Measurements from ENCODE around the gene EMC10. TPM values are rescaled to one million over a fixed set of nuclear protein-coding genes. Genes with fewer than 3 reads are reported as not detected.

Gene EMC10
- total and polyA plus RNA-seq, 2 of the 4 experiments (the other 2 are of a cell fraction), result 11.3 to 90.9 TPM

DNA sequence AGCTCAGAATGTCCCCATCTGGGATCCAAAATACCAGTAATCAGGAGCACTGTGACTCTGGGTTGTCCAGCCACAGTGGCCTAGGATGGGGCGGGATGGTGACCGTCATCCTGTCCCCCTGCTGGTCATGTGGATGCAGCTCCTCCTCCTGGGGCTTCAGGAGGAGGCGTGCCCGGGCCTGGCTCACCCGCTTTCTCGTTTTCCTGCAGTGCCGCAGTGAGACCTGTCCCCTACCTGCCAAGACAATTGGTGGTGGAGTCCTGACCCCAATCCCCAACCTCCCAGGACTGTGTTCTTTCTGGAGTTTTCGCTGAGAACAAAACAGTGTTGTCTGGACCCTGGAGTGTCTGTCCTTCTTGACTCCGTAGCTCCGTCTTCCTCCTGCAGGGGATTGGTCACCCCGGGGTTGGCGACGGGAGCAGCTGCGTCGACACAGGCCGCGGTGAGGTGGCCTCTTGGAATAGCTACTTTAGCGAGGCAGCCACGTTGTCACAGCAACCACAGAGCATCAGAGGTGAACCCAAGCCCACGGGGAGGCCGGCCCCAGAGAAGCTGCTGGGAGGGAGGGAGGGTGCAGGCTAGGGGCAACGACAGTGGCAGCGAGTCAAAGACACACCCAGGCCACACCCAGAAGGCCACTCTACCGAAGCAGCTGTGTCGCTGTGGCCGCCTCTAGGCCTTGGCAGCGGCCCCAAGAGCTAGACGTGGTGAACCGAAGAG lies 10.2 kb upstream of the EMC10 start:
- no peak overlapping the region for H2AFZ ChIP-seq (replicated peaks; ENCODE audit: low read length, poor library complexity)
- no peak overlapping the region for H4K8ac ChIP-seq (ENCODE audit: low read depth in 2 of 2, low read length in 2 of 2)
- H4K91ac ChIP-seq (ENCODE audit: insufficient read depth, low read depth, low read length), result no peak overlapping the region
- H2BK20ac ChIP-seq (ENCODE audit: low read depth, low read length), result no peak overlapping the region
- H3K14ac ChIP-seq (replicated peaks; ENCODE audit: low read depth, low read length), result no peak overlapping the region
- H3K18ac ChIP-seq (ENCODE audit: low read depth, low read length), result no peak overlapping the region
- H3K27ac ChIP-seq (ENCODE audit: insufficient read depth, low read length), result no peak overlapping the region
- TF ChIP-seq, protein P1, sequence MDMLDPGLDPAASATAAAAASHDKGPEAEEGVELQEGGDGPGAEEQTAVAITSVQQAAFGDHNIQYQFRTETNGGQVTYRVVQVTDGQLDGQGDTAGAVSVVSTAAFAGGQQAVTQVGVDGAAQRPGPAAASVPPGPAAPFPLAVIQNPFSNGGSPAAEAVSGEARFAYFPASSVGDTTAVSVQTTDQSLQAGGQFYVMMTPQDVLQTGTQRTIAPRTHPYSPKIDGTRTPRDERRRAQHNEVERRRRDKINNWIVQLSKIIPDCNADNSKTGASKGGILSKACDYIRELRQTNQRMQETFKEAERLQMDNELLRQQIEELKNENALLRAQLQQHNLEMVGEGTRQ (IDR thresholded peaks at IDR 0.05; ENCODE audit: low read depth, low read length), result no peak
- TF ChIP-seq, protein P2, sequence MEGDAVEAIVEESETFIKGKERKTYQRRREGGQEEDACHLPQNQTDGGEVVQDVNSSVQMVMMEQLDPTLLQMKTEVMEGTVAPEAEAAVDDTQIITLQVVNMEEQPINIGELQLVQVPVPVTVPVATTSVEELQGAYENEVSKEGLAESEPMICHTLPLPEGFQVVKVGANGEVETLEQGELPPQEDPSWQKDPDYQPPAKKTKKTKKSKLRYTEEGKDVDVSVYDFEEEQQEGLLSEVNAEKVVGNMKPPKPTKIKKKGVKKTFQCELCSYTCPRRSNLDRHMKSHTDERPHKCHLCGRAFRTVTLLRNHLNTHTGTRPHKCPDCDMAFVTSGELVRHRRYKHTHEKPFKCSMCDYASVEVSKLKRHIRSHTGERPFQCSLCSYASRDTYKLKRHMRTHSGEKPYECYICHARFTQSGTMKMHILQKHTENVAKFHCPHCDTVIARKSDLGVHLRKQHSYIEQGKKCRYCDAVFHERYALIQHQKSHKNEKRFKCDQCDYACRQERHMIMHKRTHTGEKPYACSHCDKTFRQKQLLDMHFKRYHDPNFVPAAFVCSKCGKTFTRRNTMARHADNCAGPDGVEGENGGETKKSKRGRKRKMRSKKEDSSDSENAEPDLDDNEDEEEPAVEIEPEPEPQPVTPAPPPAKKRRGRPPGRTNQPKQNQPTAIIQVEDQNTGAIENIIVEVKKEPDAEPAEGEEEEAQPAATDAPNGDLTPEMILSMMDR (conservative IDR thresholded peaks at IDR 0.05; ENCODE audit: low read depth, low read length), result 0 out of 2 replicates have a peak, but pooled peaks have one; percentile 13
- H4K5ac ChIP-seq (ENCODE audit: low read depth, low read length), result no peak overlapping the region
- no peaks in the 10 kb centered on the region for H3K4me1 ChIP-seq (ENCODE audit: control insufficient read depth, insufficient read depth, low read length)
- no peak overlapping the region for H3K4me2 ChIP-seq (ENCODE audit: low read depth, low read length)
- CTCF ChIA-PET, result no interaction called here
- no peaks in the 10 kb centered on the region for H3K9me1 ChIP-seq (ENCODE audit: insufficient read depth, low read length)
- intact Hi-C loops (cut with micrococcal nuclease) (no loop called here), dilution Hi-C loops (cut with HindIII; ENCODE audit: low sequenced_read_pairs, unreplicated experiment) (no loop called here), in situ Hi-C loops (cut with MboI; ENCODE audit: low sequenced_read_pairs) (no loop called here)
- H2BK5ac ChIP-seq (ENCODE audit: low read depth, low read length, poor library complexity, severe bottlenecking), result no peak overlapping the region
- no peak overlapping the region for H3K23ac ChIP-seq (ENCODE audit: low read depth, low read length)
- no peak overlapping the region for H3K4ac ChIP-seq (ENCODE audit: low read depth, low read length)
- ATAC-seq (ENCODE audit: low read depth), result no peak
- no peaks in the 10 kb centered on the region for H3K36me3 ChIP-seq (ENCODE audit: control insufficient read depth, insufficient read depth, low read length)
- no TSS peak for BruUV-seq (replicated peaks)
- peaks cover 2% of the 10 kb centered on the region; the same call in 1 of the 2 replicates for H3K27me3 ChIP-seq (ENCODE audit: control insufficient read depth, insufficient read depth, low read length)
- H2AK5ac ChIP-seq (ENCODE audit: low read depth, low read length), result no peak overlapping the region
- DNase-seq, result no peak
- WGBS, 2 experiments (ENCODE audit: extremely low coverage in 2 of 2, insufficient read length in 1 of 2), result 27% methylated on average over 6 of the region's 29 CpGs; no CpG with 5 or more reads in 1 of the 2 experiments
- no peak overlapping the region for H2BK15ac ChIP-seq (ENCODE audit: low read depth, low read length)
- no peak overlapping the region for H2AK9ac ChIP-seq (replicated peaks; ENCODE audit: low read depth, low read length, poor library complexity)
- H4K20me1 ChIP-seq (ENCODE audit: insufficient read depth, low read length), result no peaks in the 10 kb centered on the region
- no peak overlapping the region for H3K4me3 ChIP-seq (ENCODE audit: insufficient read depth, low read depth, low read length)
- no peaks in the 10 kb centered on the region for H3K9me3 ChIP-seq (ENCODE audit: control insufficient read depth, insufficient read depth, low read length)
- H3K79me1 ChIP-seq (ENCODE audit: low read depth in 1 of 2, low read length in 2 of 2), result no peaks in the 10 kb centered on the region
- H3K9ac ChIP-seq (ENCODE audit: low read depth, low read length), result no peak overlapping the region
- H3K56ac ChIP-seq (ENCODE audit: extremely low read depth, insufficient read depth, low read length), result no peak overlapping the region
- POLR2A ChIA-PET (ENCODE audit: unreplicated experiment), result no interaction called here
- H2BK120ac ChIP-seq (ENCODE audit: low read depth, low read length), result no peak overlapping the region

Data from IMR-90 (cell line).